K562 (cell line): Measurements from ENCODE around the gene TPI1. TPM values are rescaled to one million over a fixed set of nuclear protein-coding genes. Genes with fewer than 3 reads are reported as not detected.

Experiments
- ATAC-seq: fragments of 200-7000 bp; cut with Tn5 transposase; 3 replicates; pipeline ENCODE4 v1.9.1; 2020; ENCODE audit warnings: moderate library complexity
- BruUV-seq: library from RNA; stranded (reverse); fragments of 400-500 nt; replicated peaks from 2 replicates; lab custom pipeline; 2021; lab: Mats Ljungman, UMichigan
- CTCF ChIA-PET: fragments of 300-600 bp; formaldehyde crosslinking; extraction: SDS; loops from one replicate; lab custom pipeline; 2021; ENCODE audit warnings: low intra/inter-chr PET ratio; lab: Yijun Ruan, JAX
- POLR2A ChIA-PET: fragments of 300-600, 350-650 bp; sonication (Branson Sonifier 250); formaldehyde crosslinking; extraction: SDS; loops from one replicate; lab custom pipeline; 2021; ENCODE audit warnings: antibody characterized with exemption, inconsistent platforms; lab: Yijun Ruan, JAX
- DNase-seq, 4 experiments: peaks; one replicate each; pipeline versions ENCODE4 v3.0.0 to v3.0.0-alpha.2; 2011 to 2018; ENCODE audit warnings: low spot score in 3 of 4, mixed read lengths in 3 of 4; ENCODE audit errors: extremely low read depth in 1 of 4
- FAIRE-seq: peaks from 2 replicates; lab custom pipeline; 2011; peaks lifted over from hg19 to GRCh38; lab: Jason Lieb, UNC
- H2AFZ ChIP-seq: 2 replicates; pipeline ENCODE4 v1.6.0; 2011; ENCODE audit warnings: low read depth, low read length, control low read depth, inconsistent platforms
- H3K27ac ChIP-seq: fragments of 200-600 bp; 3 replicates; pipeline ENCODE4 v1.8.0; 2011; ENCODE audit warnings: low read depth, mild to moderate bottlenecking, control low read depth, inconsistent platforms, low read length, moderate library complexity, mixed read lengths; ENCODE audit errors: extremely low read depth
- H3K27me3 ChIP-seq, 2 experiments: fragments of 300-600 bp in 1 of 2; 2 replicates in 1 of 2; 3 replicates in 1 of 2; pipeline versions ENCODE4 v1.6.0 to v1.8.0; 2011; ENCODE audit warnings: inconsistent platforms in 2 of 2, low read length in 2 of 2, mild to moderate bottlenecking in 1 of 2, mixed read lengths in 1 of 2, moderate library complexity in 1 of 2; ENCODE audit not compliant: control insufficient read depth in 2 of 2, insufficient read depth in 2 of 2
- H3K36me3 ChIP-seq: fragments of 300-600 bp; 3 replicates; pipeline ENCODE4 v1.8.0; 2011; ENCODE audit warnings: mild to moderate bottlenecking, low read length, inconsistent platforms; ENCODE audit not compliant: control insufficient read depth, insufficient read depth
- H3K4me1 ChIP-seq, 2 experiments: fragments of 200-600 bp in 1 of 2; replicated peaks in 1 of 2; 2 replicates in 1 of 2; 3 replicates in 1 of 2; pipeline versions ENCODE4 v1.5.1 to v1.8.0; 2011; ENCODE audit warnings: inconsistent platforms in 2 of 2, low read length in 2 of 2, mild to moderate bottlenecking in 1 of 2, mixed read lengths in 1 of 2, moderate library complexity in 1 of 2; ENCODE audit not compliant: control insufficient read depth in 2 of 2, insufficient read depth in 2 of 2
- H3K4me2 ChIP-seq: 2 replicates; pipeline ENCODE4 v1.6.1; 2011; ENCODE audit warnings: low read length, control low read depth, inconsistent platforms, mixed read lengths; ENCODE audit not compliant: insufficient read depth
- H3K4me3 ChIP-seq: fragments of 200-600 bp; sonication (generic), shearing (Covaris generic); 2 replicates; pipeline ENCODE4 v1.5.1; 2016; ENCODE audit warnings: control low read depth, inconsistent platforms
- H3K79me2 ChIP-seq: fragments of 200-600 bp; 3 replicates; pipeline ENCODE4 v1.8.0; 2011; ENCODE audit warnings: low read length, inconsistent platforms; ENCODE audit not compliant: control insufficient read depth, insufficient read depth
- H3K9ac ChIP-seq, 2 experiments: 2 replicates each; pipeline versions ENCODE4 v1.6.0 to v1.6.1; 2011; ENCODE audit warnings: low read depth in 2 of 2, low read length in 2 of 2, control low read depth in 1 of 2, inconsistent platforms in 1 of 2, mild to moderate bottlenecking in 1 of 2, mixed read lengths in 1 of 2; ENCODE audit not compliant: insufficient read depth in 1 of 2
- H3K9me1 ChIP-seq: one replicate; pipeline ENCODE4 v1.6.0; 2011; ENCODE audit warnings: inconsistent platforms, mild to moderate bottlenecking, low read length, moderate library complexity; ENCODE audit not compliant: control insufficient read depth, insufficient read depth
- H3K9me3 ChIP-seq: replicated peaks from 2 replicates; pipeline ENCODE4 v1.5.1; 2011; ENCODE audit warnings: low read depth, low read length, inconsistent platforms; ENCODE audit not compliant: control insufficient read depth, insufficient read depth
- H4K20me1 ChIP-seq: replicated peaks from 2 replicates; pipeline ENCODE4 v1.6.1; 2011; ENCODE audit warnings: low read length, inconsistent platforms, mixed read lengths; ENCODE audit not compliant: control insufficient read depth, insufficient read depth
- CBX1 ChIP-seq: sonication (generic); IDR thresholded peaks from 2 replicates; pipeline ENCODE4 v1.6.1; 2016; ENCODE audit warnings: antibody characterized with exemption, low read depth, mild to moderate bottlenecking
- IRF9 ChIP-seq: fragments of 450-650 bp; IDR thresholded peaks from 2 replicates; pipeline ENCODE4 v1.6.1; 2016; ENCODE audit warnings: missing biosample characterization, missing genetic modification characterization
- KAT8 ChIP-seq: fragments of 450-650 bp; IDR thresholded peaks from 2 replicates; pipeline ENCODE4 v1.6.1; 2016; ENCODE audit warnings: low read depth, mild to moderate bottlenecking
- POLR2G ChIP-seq: fragments of 200-400 bp; formaldehyde crosslinking; IDR thresholded peaks from 2 replicates; pipeline ENCODE4 v1.6.1; 2017; ENCODE audit warnings: low read depth, mild to moderate bottlenecking, antibody characterized with exemption, low read length, moderate library complexity
- RBFOX2 ChIP-seq: fragments of 200-400 bp; formaldehyde crosslinking; IDR thresholded peaks from 2 replicates; pipeline ENCODE4 v1.6.1; 2017; ENCODE audit warnings: low read depth, mild to moderate bottlenecking, low read length, moderate library complexity
- SOX6 ChIP-seq: fragments of 450-650 bp; IDR thresholded peaks from 2 replicates; pipeline ENCODE4 v1.6.1; 2014; ENCODE audit warnings: mild to moderate bottlenecking
- WGBS: fragments of 100-300 bp; shearing (Covaris generic); methylation state at CpG from one replicate; pipeline ENCODE4 v1.1.6; 2016; ENCODE audit warnings: low coverage, mixed read lengths; ENCODE audit not compliant: insufficient coverage; ENCODE audit errors: missing lambda C conversion rate; 5-methylcytosine and 5-hydroxymethylcytosine counted together
- in situ Hi-C: fragments of 300-500 bp; cut with MboI; formaldehyde crosslinking; loops from 4 replicates; pipeline ENCODE4 v1.15.0; 2018; ENCODE audit warnings: inconsistent platforms, mixed read lengths
- intact Hi-C: fragments of 100-400 bp; cut with micrococcal nuclease; formaldehyde crosslinking; loops from 2 replicates; pipeline ENCODE4 v1.14.2; 2022
- polyA plus RNA-seq, 8 experiments: library from polyadenylated mRNA; depleted of rRNA in 4 of 8; stranded (reverse) in 5 of 8; unstranded in 3 of 8; fragments of >200 nt; fragmentation: Nextera tagmentation in 2 of 8; fragmentation: Illumina TruSeq in 1 of 8; extraction: Ambion mirVana in 2 of 8; extraction: Trizol in 1 of 8; gene quantifications; 2 replicates each; pipeline versions ENCODE4 v1.2.1 to v1.2.3, GENCODE V29; 2011 to 2014; ENCODE audit warnings: inconsistent platforms in 1 of 8, missing spikeins in 1 of 8
- total RNA-seq, 7 experiments: library from RNA; depleted of rRNA in 6 of 7; stranded (reverse); fragments of >200 nt in 6 of 7; fragmentation: Illumina TruSeq in 2 of 7; extraction: Trizol in 2 of 7; gene quantifications; 2 replicates each; pipeline versions ENCODE4 v1.2.1 to v1.2.3, GENCODE V29; 2011 to 2021; ENCODE audit warnings: low replicate concordance in 1 of 7

TPI1 gene
- total and polyA plus RNA-seq, 9 of the 15 experiments (the other 6 are each of a cell fraction or from before 2014, with no cell fraction given), result 662 to 4,971 (median 892) TPM

GRCh38 chr12:6845395-6845794 lies 21.9 kb upstream of the TPI1 start:
- peaks cover 15 to 32% of the 10 kb centered on the region in 2 experiments; a peak in 4 of 5 replicates for H3K4me1 ChIP-seq
- H3K4me3 ChIP-seq, result no peak overlapping the region
- intact Hi-C loops, result no loop called here
- ChIA-PET CTCF (no interaction called here), POLR2A (interaction anchor here (0.6 to 4.8 kb wide), 4 partner anchors 11 to 305 kb away, joined by 3 to 24 read pairs (median 4); partner anchors contain the start of gene COPS7A)
- no peak overlapping the region; a peak in 1 of 4 replicates for H3K9ac ChIP-seq
- no peak overlapping the region for H2AFZ ChIP-seq
- in situ Hi-C loops, result no loop called here
- peaks cover 19% of the 10 kb centered on the region for H3K79me2 ChIP-seq
- no peak overlapping the region for H3K4me2 ChIP-seq
- no peaks in the 10 kb centered on the region for H3K9me1 ChIP-seq
- no peaks in the 10 kb centered on the region for H3K9me3 ChIP-seq
- no peak overlapping the region for H3K27ac ChIP-seq
- FAIRE-seq (no peak), ATAC-seq (no peak), DNase-seq (no peak)
- H3K36me3 ChIP-seq, result peaks cover 76% of the 10 kb centered on the region; the same call in 2 of the 3 replicates
- H4K20me1 ChIP-seq, result no peaks in the 10 kb centered on the region
- 95% methylated on average over 7 of the region's 17 CpGs for WGBS
- BruUV-seq, result no TSS peak
- no peaks in the 10 kb centered on the region for H3K27me3 ChIP-seq
- TF ChIP-seq KAT8 (no peak), IRF9 (tag) (no peak), POLR2G (peak; percentile 67), CBX1 (no peak), SOX6 (no peak), RBFOX2 (peak; percentile 53)
